ENCODE data around the gene POP7.
A peak's percentile ranks its signal among the peaks of the same experiment; 100 is the strongest.
"Not testable (repeated sequence)": the region's sequence is repeated elsewhere in the genome, so short reads cannot be mapped to it uniquely, and the experiment has no call there.

Gene POP7

DNA sequence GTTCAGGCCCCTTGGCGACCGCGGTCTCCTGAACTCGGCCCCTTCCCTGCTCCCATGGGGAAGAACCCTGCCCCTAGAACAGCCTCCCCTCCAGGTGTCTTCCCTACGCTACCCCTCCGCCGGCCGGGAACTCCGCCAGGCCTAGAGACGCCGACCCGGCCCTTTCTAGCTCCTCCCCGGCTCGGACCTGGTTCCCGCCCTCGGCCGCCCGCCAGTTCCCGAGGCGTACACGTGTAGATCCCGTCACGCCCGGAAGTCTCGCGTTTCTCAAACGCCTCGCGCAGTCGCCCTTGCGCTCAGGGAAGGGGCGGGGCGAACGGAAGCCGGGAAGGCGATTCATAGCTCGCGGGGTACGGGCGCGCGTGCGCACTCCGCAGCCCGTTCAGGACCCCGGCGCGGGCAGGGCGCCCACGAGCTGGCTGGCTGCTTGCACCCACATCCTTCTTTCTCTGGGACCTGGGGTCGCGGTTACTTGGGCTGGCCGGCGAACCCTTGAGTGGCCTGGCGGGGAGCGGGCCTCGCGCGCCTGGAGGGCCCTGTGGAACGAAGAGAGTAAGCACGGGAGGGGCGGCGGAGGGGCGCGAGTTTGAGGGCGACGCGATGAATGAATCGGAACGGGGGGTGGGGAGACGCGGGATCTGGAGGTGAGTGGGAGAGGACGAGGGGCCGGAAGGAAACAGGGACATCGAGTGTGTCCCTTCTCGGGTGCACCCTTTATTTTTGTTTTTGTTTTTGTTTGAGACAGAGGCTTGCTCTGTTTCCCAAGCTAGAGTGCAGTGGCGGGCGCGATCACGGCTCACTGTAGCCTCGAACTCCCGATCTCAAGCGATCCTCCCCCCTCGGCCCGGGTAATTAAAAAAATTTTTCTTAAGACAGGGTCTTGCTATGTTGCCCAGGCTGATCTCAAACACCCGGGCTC is at the start of gene POP7:
Gene POP7 (plus strand): TSS at position 369 of the 919 bp plus-strand sequence. CDS start 710 bp downstream, outside the sequence.
- DNase-seq (ENCODE audit: low read depth) = peak; percentile 93

DNA sequence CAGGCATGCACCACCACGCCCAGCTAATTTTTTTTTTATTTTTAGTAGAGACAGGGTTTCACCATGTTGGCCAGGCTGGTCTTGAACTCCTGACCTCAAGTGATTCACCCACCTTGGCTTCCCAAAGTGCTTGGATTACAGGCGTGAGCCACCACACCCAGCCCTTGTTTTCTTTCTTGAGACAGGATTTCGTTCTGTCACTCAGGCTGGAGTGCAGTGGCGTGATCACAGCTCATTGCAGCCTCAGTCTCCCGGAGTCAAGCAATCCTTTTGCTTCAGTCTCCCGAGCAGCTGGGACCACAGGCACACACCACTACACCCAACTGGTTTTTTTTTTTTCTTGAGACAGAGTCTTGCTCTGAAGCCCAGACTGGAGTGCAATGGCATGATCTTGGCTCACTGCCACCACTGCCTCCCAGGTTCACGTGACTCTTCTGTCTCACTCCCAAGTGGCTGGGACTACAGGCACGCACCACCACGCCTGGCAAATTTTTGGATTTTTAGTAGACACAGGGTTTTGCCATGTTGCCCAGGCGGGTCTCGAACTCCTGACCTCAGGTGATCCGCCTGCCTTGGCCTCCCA is 43.6 kb upstream of the POP7 start:
- DNase-seq (ENCODE audit: low read depth) = not testable (repeated sequence)

DNA sequence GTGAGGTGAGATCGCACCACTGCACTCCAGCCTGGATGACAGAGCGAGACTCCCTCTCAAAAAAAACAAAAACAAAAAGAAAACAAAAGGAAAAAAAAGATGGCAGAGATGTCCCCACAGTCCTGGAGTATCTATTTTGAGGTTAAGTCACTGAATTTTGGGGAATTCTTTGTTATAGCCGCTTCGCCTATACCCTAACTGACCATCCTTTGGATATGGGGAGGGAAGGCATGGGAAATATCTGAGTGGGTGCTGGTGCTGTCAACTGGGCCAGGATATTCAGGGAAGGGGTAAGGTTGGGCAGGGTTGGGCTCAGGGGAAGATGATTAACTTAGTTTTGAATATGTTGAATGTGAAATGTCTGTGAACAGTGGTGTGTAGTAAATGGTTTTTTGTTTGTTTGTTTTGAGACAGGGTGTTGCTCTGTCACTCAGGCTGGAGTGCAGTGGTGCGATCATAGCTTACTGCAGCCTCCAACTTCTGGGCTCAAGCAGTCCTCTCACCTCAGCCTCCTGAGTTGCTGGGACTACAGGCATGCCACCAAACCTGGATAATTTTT is 40.7 kb upstream of the POP7 start:
- no peak for DNase-seq (ENCODE audit: low read depth)

DNA sequence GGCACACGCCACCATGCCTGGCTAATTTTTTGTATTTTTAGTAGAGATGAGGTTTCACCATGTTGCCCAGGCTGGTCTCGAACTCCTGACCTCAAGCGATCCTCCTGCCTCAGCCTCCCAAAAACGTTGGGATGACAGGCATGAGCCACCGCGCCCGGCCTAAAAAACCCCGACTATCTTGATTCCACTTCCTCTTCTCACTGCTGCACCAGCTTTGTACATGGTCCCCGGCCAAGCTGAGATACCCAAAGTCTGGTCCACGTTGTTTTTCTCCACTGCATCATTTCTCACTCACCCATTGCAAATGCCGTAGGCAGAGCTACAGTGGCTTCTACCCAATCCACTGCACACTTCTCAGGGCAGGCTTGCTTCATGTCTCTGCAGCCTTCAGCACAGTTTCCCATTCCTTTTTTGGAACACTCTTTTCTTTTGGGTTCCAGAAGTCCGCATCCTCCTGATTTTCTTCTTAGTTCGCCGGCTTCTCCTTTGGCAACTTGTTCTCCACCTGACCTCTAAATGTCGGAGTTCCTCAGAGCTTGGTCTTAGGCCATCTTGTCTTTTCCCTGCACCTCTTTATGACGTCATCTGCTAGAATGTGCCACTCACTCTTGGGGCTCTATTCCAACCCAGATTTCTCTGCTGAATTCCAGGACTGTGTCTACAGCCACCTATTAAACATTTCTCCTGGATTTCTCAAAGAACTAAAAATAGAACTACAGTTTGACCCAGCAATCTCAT is 38.4 kb upstream of the POP7 start:
- DNase-seq (ENCODE audit: low read depth) = no peak

DNA sequence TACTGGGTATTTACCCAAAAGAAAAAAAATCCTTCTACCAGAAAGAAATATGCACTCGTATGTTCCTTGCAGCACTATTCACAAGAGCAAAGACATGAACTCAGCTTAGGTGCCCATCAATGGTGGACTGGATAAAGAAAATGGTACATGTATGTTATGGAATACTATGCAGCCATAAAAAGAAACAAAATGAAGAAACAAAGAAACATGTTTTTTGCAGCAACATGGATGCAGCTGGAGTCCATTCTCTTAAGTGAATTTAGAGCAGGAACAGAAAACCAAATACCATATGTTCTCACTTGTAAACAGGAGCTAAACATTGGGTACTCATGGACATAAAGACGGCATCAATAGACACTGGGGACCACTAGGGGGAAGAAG is 37.9 kb upstream of the POP7 start:
- DNase-seq (ENCODE audit: low read depth) = no peak

DNA sequence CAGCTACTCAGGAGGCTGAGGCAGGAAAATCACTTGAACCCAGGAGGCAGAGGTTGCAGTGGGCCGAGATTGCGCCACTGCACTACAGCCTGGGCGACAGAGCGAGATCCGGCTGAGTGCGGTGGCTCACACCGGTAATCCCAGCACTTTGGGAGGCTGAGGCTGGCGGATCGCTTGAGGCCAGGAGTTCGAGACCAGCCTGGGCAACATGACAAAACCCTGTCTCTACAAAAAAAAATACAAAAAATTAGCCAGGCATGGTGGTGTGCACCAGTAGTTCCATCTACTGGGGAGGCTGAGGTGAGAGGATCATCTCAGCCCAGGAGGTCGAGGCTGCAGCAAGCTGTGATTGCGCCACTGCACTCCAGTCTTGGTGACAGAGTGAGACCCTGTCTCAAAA is 36.8 kb upstream of the POP7 start:
- DNase-seq (ENCODE audit: low read depth) = not testable (repeated sequence)

DNA sequence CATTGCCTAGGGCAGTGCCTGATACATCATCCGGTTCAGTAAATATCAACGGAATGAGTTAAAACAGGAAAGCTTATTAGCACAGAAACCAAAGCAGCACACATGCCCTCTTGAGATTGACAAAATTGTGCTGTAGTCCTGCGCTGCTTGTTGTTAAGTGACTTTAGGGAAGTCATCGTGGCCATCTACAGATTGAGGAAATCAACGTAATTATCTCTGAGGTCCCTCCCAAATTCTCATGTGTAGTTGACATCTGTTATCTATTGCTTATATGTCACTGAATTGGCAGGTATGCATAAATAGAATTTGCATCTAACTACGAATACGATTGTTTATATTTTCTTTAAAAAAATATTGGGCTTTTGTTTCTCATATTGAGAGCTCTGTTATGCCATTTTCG is 35.8 kb upstream of the POP7 start:
- no peak for DNase-seq (ENCODE audit: low read depth)

- DNase-seq (ENCODE audit: low read depth) = no peak
Measured at GRCh38 chr7:100671353-100672327, 34.3 kb upstream of the POP7 start.

GRCh38 chr7:100673302-100673941 is 32.5 kb upstream of the POP7 start, which contains the start of gene GNB2:
Gene GNB2 (plus strand): TSS chr7:100673740. CDS start chr7:100676266, 2,526 bp downstream.
- DNase-seq (ENCODE audit: low read depth) = peak; percentile 97

DNA sequence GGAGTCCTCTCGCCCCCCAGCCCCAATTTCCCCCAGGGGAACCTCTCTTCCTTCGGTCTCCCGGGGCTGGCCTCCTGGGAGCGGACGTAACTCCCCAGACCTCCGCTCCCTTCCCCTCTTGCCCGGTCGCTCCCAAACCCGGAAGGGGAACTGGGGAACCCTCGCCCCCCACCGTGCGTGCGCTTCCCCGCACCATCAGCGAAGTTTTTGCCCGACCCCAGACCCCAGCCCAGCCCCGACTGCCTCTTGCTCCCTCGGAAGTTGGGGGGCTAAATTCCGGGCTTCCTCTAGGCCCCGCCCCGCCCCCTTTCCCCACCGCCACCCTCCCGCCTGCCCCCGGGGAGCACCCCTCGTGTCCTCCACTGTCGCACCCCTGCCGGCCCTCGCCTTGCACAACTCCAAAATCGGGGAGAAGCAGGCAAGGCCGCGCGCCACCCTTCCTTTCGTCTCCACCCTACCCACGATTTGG is 31.9 kb upstream of the POP7 start:
- DNase-seq (ENCODE audit: low read depth) = no peak

GRCh38 chr7:100674411-100675104 is 31.4 kb upstream of the POP7 start:
- no peak for DNase-seq (ENCODE audit: low read depth)

- no peak for DNase-seq (ENCODE audit: low read depth)
Measured at GRCh38 chr7:100675105-100675451, 30.8 kb upstream of the POP7 start.

DNA sequence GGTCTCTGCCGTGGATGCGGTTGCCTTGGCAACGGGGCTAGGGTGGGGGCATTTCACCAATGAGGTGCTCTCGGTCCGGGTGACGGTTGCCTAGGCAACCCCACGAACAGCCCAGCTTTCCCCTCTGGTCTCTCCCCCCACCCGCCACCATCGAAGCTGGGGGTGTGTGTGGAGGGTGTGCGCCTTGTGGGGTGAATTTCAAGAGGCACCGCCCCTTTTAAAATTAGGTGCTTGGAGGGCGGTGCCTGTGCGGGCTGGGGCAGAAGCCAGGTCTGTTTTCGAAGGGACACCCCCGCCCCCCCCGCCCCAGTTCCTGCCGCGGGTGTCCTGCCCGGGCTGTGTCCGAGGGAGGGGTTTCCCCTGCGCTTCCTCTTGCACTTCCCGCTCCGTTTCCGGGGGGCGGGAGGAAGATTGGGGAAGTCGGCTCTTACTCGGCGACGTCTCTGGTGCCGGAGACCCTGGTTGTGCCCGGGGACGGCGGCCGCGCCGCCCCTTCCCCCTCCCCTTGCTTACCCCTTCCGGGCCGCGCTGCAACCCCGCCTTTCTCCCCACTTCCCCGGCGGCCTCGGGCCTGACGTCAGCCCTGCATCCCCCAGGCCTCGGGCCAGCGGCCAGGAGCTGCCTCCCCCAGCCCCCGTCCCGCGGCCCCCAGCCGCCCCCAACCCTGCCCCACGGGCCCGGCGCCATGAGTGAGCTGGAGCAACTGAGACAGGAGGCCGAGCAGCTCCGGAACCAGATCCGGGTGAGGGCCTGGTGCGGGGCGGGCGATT is 30.2 kb upstream of the POP7 start:
- DNase-seq (ENCODE audit: low read depth) = no peak

- DNase-seq (ENCODE audit: low read depth) = no peak
Measured at GRCh38 chr7:100676501-100677306, 29.2 kb upstream of the POP7 start.

DNA sequence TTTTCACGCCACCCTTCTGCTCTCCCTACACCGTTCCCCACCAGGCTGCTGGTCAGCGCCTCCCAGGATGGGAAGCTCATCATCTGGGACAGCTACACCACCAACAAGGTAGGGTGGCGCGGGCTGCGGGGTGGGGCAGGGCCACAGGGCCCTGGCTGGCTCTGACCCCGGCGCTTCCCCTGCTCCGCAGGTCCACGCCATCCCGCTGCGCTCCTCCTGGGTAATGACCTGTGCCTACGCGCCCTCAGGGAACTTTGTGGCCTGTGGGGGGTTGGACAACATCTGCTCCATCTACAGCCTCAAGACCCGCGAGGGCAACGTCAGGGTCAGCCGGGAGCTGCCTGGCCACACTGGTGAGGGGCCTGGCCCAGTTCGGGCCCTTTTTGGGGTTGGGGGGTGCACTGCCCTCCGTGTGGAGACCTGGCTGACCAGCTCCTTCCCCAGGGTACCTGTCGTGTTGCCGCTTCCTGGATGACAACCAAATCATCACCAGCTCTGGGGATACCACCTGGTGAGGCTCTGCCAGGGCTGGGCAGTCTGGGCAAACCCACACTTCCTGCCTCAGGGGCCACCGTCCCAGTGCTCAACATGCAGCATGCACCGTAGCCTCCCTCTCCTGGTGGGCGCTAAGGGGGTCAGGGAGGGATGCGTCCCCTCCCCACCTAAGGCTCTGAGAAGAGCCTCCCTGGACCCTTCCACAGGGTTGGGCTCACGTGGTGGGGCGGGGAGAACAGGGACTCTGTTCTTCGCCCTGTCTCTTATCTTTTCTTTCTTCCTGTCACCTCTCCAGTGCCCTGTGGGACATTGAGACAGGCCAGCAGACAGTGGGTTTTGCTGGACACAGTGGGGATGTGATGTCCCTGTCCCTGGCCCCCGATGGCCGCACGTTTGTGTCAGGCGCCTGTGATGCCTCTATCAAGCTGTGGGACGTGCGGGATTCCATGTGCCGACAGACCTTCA is 28.3 kb upstream of the POP7 start:
- DNase-seq (ENCODE audit: low read depth) = no peak

- no peak for DNase-seq (ENCODE audit: low read depth)
Measured at GRCh38 chr7:100678291-100678984, 27.5 kb upstream of the POP7 start.
